CD4-positive, alpha-beta T cell treated with Interferon gamma for 1 hour (primary cell): ENCODE measurements around the gene MRPL34.
"Not testable (repeated sequence)": the region's sequence is repeated elsewhere in the genome, so short reads cannot be mapped to it uniquely, and the experiment has no call there.

ENCODE experiments used
- DNase-seq: peaks from one replicate; pipeline ENCODE4 v3.0.0-alpha.2; 2020

Gene MRPL34

DNA sequence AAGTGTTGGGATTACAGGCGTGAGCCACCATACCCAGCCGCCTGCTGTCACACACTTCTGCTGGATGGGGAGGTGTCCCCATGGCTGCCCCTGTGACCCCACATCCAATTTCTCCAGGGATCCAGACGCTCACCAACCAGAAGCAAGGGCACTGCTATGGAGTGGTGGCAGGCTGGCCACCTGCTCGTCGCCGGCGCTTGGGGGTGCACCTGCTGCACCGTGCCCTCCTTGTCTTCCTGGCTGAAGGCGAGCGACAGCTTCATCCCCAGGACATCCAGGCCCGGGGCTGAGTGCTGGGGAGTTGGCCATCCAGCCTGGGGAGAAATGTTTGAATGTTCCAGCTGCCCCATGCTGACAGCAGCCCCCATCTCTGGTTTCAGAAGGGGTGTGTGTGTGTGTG lies 19.4 kb upstream of the MRPL34 start:
- DNase-seq, result no peak

- no peak for DNase-seq
Observed at GRCh38 chr19:17286752-17287151, 18.9 kb upstream of the MRPL34 start.

DNA sequence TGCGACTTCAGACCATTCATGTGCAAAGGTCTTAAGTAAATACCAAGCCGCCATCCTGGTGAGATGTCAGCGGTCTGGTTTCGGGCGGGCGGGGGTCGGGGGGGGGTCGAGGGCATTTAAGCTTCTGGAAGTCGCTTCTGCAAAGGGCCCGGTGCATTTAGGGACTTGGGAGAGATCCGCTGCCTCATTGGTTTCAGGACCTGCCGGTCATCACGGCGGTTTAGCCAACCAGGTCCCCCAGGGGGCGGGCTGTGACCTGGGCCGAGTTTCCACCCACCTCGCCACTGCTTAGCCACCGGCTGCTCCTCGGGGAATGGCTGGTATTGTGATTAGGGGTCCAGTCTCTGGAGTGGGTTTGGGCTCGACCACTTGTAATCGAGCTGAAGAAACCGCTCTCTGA lies 16.2 kb upstream of the MRPL34 start:
- peak; percentile 48 for DNase-seq

DNA sequence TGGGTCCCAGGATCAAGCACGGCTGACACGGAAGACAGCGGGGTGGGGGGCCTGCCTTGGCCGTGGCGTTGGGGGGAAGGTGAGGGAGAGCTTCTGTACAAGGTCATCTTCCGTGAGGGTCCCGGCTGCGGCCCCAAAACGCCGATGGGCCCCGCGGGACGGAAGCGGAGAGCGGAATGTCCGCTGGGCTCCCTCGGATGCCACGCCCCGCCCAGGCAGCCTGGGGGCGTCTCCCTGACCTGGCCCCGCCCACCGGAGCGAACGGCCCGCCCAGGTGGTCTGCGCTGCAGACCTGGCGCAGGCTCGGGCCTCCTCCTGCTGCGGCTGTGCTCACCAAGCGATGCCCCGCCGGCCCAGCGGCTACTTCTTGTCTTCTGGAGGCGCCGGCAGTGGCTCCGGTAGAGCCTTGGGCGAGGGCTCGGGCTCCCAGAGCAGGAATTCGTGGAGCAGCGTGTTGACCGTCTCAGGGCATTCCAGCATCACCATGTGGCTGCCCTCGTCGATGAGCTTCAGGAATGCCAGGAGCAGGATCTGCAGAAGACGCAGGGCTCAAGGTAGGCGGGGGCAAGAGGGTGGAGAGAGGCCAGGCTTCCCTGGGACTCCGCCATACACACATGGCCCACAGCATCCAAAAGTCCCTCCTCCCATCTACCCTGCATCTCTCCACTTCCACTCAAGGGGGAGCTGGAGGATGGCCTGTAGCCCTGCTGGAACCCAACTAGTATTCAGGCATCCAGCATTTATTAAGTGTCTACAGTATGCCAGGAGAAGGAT lies 13.2 kb upstream of the MRPL34 start:
- peak; percentile 79 for DNase-seq

DNA sequence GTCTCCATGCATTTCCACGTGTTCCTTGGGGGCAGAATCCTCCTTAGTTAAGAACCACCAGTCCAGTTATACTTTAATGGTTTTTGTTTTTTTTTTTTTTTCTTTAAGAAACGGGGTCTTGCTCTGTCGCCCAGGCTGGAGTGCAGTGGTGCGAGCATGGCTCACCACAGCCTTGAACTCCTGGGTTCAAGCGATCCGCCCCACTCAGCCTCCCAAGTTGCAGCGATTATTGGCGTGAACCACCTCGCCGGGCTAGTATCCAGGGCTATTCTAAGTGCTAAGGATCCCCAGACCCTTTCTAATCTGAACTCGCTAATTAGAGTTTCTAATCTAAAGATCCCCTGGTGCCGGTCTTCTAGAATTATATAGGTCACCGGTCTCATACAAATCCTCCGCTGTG lies 12.1 kb upstream of the MRPL34 start:
- no peak for DNase-seq

DNA sequence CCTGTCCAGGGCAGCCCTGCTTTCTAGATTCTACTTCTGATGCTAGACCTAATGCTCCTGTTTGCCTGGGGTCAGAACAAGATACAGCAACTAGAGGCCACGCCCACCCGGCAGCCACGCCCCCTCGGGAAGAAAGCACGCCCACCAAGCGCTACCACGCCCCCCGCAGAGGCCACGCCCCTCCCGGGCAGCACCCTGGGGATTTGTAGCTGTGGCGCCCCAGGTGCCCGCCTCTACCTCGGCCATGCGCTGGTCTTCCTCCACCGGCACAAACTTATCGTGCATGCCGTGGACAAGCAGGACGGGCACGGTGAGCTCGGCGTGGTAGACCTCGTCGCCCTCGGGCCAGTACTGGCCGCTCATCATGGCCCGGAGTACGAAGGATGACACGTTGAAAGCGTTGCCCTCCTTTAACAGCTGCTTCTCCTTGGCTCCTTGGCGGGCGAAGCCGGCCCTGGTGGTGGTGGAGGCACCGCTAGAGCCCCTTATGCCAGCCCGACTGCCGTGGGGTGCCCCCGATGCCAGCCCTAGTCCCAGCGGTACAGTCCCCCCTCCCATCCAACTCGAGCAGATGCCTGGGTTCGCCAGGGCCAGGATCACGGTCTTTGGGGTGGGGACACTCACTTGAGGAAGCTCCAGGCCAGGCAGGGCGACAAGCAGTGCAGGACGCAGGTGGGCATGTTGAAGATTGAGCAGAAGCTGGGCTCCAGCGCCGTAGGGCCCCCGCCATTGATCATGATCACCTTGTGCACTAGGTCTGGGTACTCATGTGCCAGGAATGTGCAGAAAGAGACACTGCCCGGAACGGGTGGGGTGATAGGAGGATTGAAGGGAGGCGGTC lies 11.4 kb upstream of the MRPL34 start:
- peak; percentile 28 for DNase-seq

GRCh38 chr19:17295551-17295950 lies 10.1 kb upstream of the MRPL34 start:
- not testable (repeated sequence) for DNase-seq

DNA sequence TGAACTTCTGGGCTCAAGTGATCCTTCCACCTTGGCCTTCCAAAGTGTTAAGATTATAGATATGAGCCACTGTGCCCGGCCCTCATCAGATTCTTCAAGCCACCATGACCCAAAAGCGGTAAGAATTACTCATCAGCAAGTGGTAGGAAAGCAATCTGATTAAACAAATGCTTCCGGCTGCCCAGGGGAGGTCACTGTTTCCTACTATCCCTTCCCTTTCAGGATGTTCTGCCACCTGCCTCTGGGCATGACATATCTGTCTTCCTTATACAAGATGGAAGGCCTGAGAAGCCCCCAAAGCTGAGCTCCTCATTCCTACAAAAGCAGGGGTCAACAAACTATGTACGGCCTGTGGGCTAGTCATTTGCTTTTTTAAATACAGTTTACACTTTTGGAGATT lies 9.4 kb upstream of the MRPL34 start:
- DNase-seq, result no peak

DNA sequence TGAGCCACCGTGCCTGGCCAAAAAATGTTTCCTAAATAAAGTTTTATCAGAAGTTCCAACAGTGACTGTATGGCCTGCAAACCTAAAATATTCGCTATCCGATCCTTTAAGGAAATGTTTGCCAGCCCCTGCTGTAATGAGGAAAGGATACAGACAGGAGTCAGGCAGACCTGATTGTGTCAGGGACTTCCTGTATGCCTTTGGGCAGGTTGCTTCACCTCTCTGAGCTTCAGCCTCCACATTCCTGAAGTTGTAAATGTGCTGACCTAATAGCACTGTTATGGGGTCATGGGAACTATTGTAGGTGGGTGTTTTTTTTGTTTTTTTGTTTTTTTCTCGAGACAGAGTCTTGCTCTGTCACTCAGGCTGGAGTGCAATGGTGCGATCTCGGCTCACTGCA lies 8.7 kb upstream of the MRPL34 start:
- DNase-seq, result no peak

- DNase-seq, result no peak
Observed at GRCh38 chr19:17300992-17301619, 4.6 kb upstream of the MRPL34 start.

- DNase-seq, result peak; percentile 38
Observed at GRCh38 chr19:17302391-17303166, 3.1 kb upstream of the MRPL34 start.

DNA sequence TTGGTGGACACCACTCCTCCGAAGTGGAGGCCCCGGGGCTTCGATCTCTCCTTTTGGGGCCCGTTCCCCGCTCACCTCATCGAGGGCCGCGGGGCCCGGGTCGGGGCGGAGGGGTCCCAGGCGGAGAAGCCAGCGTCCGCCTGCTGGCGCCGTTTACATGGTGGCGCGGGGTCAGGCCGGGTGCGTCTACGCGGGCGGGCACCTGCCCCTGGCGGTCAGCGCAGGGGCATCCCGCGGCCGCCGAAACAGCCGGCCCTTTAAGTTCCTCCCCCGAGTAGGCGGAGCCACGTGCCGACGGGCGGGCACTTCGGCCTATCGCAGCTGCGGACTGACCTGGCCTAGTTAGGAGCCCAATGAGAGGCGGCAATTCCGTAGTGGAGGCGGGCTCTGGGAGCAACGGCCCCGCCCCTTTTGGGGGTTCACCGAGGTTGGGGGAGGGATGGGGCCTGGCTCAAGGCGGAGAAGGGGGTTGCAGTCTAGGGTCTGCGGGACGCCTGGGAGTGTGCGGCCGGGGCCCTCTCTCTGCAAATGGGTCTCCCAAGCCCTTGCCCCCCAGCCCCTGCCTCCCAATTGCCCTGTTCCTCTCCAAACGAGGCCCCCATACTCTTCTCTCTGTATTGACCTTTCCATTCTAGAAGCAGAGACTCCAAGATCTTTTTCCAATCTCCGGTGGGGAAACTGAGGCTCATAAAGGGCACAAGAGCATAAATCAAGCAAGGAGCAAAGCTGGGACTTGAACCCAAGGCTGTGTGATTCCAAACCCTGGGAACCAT lies 2.3 kb upstream of the MRPL34 start, which contains the start of gene ABHD8:
Gene ABHD8, minus strand, starts transcription at position 259 of the 773 bp plus-strand sequence. CDS start 1,809 bp downstream, outside the sequence.
- peak; percentile 94 for DNase-seq

DNA sequence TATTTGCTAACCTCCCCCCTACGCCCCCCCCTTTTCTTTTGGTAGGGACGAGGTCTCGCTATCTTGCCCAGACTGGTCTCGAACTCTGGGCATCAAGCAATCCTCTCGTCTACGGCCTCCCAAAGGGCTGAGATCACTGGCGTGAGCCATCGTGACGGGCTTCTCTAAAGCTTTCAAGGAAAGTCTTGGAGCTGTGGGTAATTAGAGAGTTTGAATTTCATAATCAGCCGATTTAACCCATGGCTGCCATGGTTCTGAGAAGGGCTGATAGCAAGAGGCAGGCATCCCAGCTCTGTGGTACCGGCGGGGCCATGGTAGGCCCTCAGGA lies 1.8 kb upstream of the MRPL34 start:
- no peak for DNase-seq

DNA sequence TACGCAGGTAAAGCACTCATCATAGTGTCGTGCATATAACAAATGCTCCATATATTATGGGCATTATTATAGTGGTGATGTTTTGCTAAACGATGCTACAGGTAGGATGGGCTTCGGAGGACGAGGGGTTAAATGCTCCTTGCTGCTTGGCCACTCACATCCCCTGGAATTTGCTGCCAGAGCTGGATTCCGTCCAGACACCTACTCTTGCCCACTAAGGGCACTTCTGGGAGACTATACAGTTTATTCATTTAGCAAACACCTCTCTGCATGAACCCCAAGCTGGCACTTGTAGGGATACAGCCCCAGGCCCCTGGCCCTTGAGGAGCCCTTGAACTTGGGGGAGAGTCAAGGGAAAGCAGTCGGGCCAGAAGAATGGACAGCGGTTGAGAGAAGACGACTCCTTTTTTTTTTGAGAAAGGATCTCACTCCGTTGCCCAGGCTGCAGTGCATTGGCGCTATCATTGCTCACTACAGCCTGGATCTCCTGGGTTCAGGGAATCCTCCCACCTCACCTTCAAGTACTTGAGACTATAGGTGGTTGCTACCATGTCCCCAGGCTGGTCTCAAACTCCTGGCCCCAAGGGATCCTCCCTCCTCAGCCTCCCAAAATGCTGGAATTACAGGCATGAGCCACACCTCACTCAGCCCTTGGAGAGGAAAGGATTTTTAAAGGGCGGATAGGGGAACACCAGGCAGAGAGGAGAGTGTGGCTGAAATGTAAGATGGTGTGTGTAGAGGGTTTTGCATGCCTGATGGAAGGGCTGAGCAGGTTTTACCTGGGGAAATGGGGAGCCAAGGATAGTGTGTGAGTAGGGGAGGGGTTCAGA lies 1.1 kb upstream of the MRPL34 start:
- DNase-seq, result no peak

GRCh38 chr19:17305216-17305516 lies 506 bp upstream of the MRPL34 start:
- DNase-seq, result no peak

- no peak for DNase-seq
Observed at GRCh38 chr19:17306285-17306714, 628 bp downstream of the MRPL34 start.

DNA sequence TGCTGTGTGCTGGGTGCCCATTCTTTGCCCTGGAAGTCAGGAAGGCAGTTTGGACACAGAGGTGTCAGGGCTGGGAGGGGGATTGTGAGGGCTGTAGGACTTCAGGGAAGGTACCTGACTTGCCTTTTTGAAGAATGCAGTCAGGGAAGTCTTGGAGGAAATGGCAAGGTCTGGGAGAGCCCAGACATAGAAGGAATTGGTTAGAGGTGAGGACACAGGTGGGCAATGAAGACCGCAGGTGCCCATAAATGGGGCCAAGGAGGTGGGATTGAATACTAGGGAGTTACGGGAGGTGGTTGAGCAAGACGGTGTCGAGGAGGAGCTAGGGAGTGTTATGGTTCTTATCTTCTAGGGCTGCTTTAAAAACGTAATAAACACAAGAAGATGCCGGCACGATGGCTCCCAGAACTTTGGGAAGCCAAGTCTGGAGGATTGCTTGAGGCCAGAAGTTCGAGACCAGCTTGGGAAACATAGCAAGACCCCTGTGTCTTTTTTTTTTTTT lies 2.3 kb downstream of the MRPL34 start:
- DNase-seq, result no peak

- peak; percentile 100 for DNase-seq
Observed at GRCh38 chr19:17309198-17309964, 3.7 kb downstream of the MRPL34 start, which contains the start of gene DDA1. DDA1 (plus strand) TSS chr19:17309563; CDS start chr19:17309655, 92 bp downstream.

DNA sequence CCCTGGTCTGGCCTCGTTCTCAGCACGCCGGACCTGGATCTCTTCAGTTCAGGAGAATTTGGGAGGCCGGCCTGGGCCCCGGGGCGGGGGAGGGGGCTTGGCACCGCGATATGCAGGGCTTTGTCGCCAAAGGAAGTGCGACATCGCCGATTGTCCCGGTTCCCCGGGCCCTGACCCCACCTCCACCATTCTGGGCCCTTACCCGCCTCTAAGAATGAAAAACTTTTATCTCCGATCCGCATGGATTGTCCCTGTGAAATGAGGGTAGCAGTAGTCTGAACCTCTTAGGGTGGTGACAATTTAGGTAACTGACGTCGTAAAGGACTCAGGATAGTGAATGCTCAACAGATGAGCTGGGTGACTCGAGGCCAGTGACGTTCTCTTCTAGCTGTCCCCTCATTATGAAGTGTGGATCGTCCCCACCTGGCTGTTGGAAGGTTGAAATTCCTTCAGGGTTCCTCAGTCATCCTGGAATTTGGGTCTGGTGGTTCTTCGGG lies 4.3 kb downstream of the MRPL34 start:
- no peak for DNase-seq
